Measurements from ENCODE around the gene ZSCAN21.

DNA sequence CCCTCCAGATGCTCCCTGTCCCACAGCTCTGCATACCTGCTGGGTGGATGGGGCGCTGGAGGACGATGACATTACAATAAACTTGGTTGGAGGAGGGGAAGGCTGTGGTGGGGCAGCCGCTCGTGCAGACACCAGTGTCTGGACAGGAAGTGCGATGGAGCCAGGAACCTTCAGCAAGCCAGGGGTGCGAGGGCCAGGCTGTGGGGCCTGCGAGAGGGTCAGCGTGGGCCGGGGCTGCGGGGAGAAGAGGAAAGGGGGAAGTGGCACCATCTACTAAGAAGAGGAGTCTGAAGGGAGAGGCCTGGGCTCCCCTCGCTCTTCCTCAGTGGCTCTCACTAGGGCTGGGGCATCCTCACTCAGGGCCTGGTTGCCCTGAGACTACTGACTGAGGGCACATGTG, 58.3 kb downstream of the ZSCAN21 start:
- TF ChIP-seq, protein P1, sequence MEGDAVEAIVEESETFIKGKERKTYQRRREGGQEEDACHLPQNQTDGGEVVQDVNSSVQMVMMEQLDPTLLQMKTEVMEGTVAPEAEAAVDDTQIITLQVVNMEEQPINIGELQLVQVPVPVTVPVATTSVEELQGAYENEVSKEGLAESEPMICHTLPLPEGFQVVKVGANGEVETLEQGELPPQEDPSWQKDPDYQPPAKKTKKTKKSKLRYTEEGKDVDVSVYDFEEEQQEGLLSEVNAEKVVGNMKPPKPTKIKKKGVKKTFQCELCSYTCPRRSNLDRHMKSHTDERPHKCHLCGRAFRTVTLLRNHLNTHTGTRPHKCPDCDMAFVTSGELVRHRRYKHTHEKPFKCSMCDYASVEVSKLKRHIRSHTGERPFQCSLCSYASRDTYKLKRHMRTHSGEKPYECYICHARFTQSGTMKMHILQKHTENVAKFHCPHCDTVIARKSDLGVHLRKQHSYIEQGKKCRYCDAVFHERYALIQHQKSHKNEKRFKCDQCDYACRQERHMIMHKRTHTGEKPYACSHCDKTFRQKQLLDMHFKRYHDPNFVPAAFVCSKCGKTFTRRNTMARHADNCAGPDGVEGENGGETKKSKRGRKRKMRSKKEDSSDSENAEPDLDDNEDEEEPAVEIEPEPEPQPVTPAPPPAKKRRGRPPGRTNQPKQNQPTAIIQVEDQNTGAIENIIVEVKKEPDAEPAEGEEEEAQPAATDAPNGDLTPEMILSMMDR (IDR thresholded peaks at IDR 0.05) = no peak
- TF ChIP-seq POLR2A (IDR thresholded peaks at IDR 0.05) = no peak

Measured in thyroid gland (tissue), 4 donors.